ENCODE results near the gene TFEB. TPM values are rescaled to one million over a fixed set of nuclear protein-coding genes. Genes with fewer than 3 reads are reported as not detected.

Gene TFEB
- total RNA-seq, 1 donor from 2014 or later: 37.8 TPM

DNA sequence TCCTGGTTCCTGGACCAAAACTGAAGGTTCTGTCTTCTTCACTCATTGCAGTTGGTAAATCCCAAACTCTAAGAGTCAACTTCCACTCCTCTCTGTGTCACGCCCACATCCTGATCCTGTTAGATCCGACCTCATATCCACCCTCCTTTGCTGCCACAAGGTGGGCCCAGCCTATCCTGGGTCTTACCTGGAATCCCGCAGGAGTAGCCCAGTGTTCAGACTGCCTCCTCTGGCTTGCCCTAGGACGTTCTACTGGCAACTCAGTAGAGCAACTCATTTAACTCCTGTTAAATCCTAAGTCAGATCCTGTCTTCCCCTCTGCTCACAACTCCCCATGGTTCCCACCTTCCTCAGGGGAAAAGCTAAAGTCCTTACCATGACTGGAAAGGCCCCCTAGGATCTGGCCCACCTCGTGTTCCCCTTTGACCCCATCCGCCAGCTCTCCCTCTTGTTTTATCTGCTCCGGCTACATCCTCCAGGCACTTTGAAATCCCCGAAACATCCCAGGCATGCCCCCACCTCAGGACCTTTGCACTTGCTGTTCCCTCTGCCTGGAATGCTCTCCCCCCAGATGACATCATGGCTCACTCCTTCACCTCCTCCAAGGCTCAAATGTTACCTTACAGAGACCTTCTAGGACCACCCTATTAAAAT, 43.9 kb downstream of the TFEB start:
- intact Hi-C loops (cut with DNase I): no loop called here
- peaks cover 3 to 15% of the 10 kb centered on the region in 2 donors for H3K36me3 ChIP-seq
- no peak overlapping the region for H3K27ac ChIP-seq
- H3K27me3 ChIP-seq: no peaks in the 10 kb centered on the region
- no peaks in the 10 kb centered on the region for H3K9me3 ChIP-seq
- no peak overlapping the region for H3K4me3 ChIP-seq
- peaks cover 4% of the 10 kb centered on the region for H3K4me1 ChIP-seq
- no peak for DNase-seq (ENCODE audit: extremely low spot score in 2 of 2)
- TF ChIP-seq, protein P1, sequence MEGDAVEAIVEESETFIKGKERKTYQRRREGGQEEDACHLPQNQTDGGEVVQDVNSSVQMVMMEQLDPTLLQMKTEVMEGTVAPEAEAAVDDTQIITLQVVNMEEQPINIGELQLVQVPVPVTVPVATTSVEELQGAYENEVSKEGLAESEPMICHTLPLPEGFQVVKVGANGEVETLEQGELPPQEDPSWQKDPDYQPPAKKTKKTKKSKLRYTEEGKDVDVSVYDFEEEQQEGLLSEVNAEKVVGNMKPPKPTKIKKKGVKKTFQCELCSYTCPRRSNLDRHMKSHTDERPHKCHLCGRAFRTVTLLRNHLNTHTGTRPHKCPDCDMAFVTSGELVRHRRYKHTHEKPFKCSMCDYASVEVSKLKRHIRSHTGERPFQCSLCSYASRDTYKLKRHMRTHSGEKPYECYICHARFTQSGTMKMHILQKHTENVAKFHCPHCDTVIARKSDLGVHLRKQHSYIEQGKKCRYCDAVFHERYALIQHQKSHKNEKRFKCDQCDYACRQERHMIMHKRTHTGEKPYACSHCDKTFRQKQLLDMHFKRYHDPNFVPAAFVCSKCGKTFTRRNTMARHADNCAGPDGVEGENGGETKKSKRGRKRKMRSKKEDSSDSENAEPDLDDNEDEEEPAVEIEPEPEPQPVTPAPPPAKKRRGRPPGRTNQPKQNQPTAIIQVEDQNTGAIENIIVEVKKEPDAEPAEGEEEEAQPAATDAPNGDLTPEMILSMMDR (IDR thresholded peaks at IDR 0.05): no peak
- TF ChIP-seq POLR2AphosphoS5 (IDR thresholded peaks at IDR 0.05; ENCODE audit: insufficient read depth in 1 of 2, low read depth in 1 of 2): no peak
- TF ChIP-seq POLR2A (IDR thresholded peaks at IDR 0.05): no peak

DNA sequence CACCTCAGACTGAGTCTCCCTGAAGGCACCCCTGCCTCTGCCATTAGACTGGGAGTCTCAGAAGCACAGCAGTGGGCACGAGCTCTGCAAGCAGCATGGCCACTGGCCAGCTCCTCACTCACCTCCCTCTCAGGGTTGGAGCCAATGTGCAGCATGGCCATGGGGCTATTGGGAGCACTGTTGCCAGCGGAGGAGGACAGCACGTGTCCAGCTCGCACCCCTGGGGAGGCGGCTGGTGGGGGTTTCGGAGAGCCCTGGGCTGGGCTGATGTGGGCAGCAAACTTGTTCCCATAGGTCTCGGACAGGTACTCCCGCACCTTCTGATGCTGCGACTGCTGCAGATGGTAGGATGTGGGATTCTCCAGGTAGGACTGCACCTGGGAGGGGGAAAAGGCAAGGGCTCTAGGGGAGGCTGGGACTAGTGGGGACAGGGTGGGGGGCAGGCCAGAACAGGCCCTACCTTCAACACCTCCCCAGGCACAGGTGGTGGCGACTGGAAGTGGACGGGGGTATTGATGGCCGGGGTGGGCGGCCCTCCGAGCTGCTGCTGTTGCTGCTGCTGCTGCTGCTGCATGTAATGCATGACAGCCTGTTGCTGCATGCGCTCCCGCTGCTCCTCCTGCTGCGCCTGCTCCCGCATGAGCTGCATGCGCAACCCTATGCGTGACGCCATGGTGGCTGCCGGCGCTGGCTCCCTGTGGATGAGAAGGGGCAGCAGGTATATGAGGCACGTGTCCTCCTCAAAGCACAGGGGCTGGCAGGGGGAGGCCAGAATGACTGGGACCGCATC, 44.7 kb downstream of the TFEB start:
- no peak for DNase-seq (ENCODE audit: extremely low spot score in 2 of 2)
- Histone ChIP-seq H3K27ac (no peak overlapping the region), H3K36me3 (peaks cover 3 to 21% of the 10 kb centered on the region in 2 donors), H3K4me3 (no peak overlapping the region), H3K4me1 (peaks cover 4% of the 10 kb centered on the region), H3K27me3 (no peaks in the 10 kb centered on the region), H3K9me3 (no peaks in the 10 kb centered on the region)
- intact Hi-C loops (cut with DNase I): no loop called here
- no peak for TF ChIP-seq POLR2AphosphoS5 (IDR thresholded peaks at IDR 0.05; ENCODE audit: insufficient read depth in 1 of 2, low read depth in 1 of 2)
- no peak for TF ChIP-seq POLR2A (IDR thresholded peaks at IDR 0.05)
- TF ChIP-seq, protein P1 (IDR thresholded peaks at IDR 0.05): no peak

DNA sequence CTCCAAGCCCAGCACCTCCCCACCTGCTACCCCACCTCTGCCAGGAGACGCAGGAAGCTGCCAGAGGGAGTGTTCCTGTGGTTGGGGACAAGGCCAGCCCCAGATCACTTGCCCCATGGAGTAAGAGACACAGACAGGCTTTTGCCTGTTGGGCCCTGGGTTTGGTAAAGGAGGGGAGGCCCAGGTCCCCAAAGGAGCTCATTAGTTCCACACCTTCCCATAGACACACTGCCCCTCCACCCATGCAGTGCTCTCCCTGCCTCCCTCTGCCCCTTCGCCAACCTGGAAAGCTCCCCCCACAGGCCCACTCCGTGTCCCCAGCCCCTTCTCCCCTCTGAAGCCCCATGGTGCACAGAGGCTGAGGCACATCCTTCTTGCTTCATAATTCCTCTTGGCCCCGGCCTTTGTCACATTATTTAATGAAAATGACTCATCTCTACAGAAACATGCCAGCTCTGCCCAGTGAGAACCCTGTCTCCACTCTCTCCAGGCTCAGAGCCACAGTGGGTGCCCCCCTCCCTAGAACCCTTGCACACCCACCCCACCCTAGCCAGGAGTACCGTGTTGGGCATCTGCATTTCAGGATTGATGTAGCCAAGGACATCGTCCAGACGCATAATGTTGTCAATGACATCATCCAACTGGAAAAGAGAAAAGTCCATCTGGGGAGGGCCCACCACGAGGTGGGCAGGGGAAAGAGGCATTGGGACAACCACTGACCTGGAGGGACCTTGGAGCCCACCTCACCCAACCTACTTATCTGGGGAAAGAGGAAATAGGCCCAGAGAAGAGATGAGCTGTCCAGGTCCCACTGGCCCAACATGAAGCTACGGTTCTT, 46.0 kb downstream of the TFEB start:
- Histone ChIP-seq H3K9me3 (no peaks in the 10 kb centered on the region), H3K27me3 (no peaks in the 10 kb centered on the region), H3K4me3 (no peak overlapping the region), H3K36me3 (peaks cover 3 to 23% of the 10 kb centered on the region in 2 donors), H3K4me1 (peaks cover 4% of the 10 kb centered on the region), H3K27ac (no peak overlapping the region)
- intact Hi-C loops (cut with DNase I): no loop called here
- TF ChIP-seq, protein P1 (IDR thresholded peaks at IDR 0.05): no peak
- TF ChIP-seq POLR2A (IDR thresholded peaks at IDR 0.05): no peak
- DNase-seq (ENCODE audit: extremely low spot score in 2 of 2): no peak

DNA sequence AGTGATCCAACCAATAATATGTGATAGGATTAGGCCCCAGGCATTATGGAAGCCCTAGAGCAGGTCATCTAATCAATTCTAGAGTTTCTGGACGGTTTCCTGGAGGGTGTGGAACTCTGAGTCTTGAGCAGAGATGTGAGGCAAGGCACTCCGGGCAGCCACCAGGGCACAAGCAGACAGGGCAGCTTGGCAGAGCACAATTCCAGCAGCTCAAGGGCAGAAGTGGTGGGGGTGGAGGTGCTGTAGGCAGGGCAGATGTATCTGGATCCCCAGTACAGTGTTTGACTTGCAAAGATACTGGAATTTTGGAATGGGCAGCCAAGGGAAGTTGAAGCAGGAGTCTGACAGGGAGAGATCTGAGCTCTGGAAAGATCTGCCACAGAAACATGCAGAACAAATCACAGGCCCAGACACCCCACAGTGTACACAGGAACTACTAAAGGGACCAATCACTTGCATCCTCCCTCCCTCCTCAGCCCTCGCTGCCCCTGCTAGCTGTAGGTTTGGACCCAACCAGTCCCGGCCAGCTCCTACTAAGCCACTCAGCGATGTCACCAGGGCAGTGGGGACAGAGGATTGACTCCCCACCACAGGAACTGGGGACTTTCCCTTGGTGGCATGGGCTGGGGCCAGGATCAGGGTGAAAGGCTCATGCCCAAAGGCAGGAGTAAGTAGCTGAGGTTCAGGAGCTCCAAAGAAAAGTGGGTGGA, 47.0 kb downstream of the TFEB start:
- peaks cover 3 to 23% of the 10 kb centered on the region in 2 donors for H3K36me3 ChIP-seq

More for the DNA sequence above, 47.0 kb downstream of the TFEB start:
- no peak overlapping the region for H3K27ac ChIP-seq
- H3K4me3 ChIP-seq: no peak overlapping the region
- intact Hi-C loops (cut with DNase I): no loop called here
- no peaks in the 10 kb centered on the region for H3K27me3 ChIP-seq
- H3K9me3 ChIP-seq: no peaks in the 10 kb centered on the region
- peaks cover 10% of the 10 kb centered on the region for H3K4me1 ChIP-seq
- no peak for DNase-seq (ENCODE audit: extremely low spot score in 2 of 2)
- TF ChIP-seq POLR2A (IDR thresholded peaks at IDR 0.05) (no peak), POLR2AphosphoS5 (IDR thresholded peaks at IDR 0.05; ENCODE audit: insufficient read depth in 1 of 2, low read depth in 1 of 2) (no peak)
- TF ChIP-seq, protein P1 (IDR thresholded peaks at IDR 0.05): no peak
